Measurements from ENCODE around the gene RHBDF1.

DNA sequence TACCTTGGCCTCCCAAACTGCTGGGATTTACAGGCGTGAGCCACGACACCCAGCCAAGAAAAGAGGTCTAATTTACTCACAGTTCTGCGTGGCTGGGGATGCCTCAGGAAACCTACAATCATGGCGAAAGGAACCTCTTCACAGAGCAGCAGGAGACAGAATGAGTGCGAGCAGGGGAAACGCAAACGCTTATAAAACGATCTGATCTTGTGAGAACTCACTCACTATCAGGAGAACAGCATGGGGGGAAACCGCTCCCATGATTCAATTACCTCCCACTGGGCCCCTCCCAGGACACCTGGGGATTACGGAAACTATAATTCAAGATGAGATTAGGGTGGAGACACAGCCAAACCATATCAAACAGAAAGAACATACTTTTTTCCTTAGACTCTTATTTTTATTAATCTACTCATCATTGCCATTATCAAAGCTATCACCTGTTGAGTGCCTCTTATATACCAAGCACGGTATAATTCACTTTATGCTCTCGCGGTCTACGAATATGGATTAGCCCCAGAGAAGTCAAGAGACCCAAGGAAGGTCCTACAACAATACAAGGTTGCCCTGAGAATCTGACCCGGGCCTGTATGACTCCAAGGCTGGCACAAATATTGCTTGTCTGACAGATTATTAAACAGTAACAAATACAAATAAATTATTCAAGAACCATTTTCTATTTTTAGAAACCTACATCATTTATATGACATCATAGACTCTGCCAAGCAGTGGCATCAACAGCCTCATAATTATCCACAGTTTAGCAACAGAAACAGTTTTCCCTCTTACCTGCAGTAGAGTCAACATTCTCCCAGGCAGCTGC is 21.5 kb downstream of the RHBDF1 start:
- TF ChIP-seq, protein P1, sequence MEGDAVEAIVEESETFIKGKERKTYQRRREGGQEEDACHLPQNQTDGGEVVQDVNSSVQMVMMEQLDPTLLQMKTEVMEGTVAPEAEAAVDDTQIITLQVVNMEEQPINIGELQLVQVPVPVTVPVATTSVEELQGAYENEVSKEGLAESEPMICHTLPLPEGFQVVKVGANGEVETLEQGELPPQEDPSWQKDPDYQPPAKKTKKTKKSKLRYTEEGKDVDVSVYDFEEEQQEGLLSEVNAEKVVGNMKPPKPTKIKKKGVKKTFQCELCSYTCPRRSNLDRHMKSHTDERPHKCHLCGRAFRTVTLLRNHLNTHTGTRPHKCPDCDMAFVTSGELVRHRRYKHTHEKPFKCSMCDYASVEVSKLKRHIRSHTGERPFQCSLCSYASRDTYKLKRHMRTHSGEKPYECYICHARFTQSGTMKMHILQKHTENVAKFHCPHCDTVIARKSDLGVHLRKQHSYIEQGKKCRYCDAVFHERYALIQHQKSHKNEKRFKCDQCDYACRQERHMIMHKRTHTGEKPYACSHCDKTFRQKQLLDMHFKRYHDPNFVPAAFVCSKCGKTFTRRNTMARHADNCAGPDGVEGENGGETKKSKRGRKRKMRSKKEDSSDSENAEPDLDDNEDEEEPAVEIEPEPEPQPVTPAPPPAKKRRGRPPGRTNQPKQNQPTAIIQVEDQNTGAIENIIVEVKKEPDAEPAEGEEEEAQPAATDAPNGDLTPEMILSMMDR (IDR thresholded peaks at IDR 0.05; ENCODE audit: low read depth, low read length): no peak
- no peak for TF ChIP-seq EZH2phosphoT487 (IDR thresholded peaks at IDR 0.05; ENCODE audit: low read depth)

All from OCI-LY3 (cell line).